ENCODE data around the gene DNAAF6.
"Not testable (repeated sequence)": the region's sequence is repeated elsewhere in the genome, so short reads cannot be mapped to it uniquely, and the experiment has no call there.

The DNAAF6 gene

GRCh38 chrX:107205770-107206696, at the start of gene DNAAF6, which contains the start of gene NUP62CL:
Gene DNAAF6, plus strand, starts transcription at chrX:107206611. Its CDS starts 6,265 bp downstream, at chrX:107212876.
Gene NUP62CL, minus strand, starts transcription at chrX:107206433. Its CDS starts 31,287 bp downstream, at chrX:107175146.
- H3K27ac ChIP-seq, result no peak within 1 kb of the TSS
- no peak for DNase-seq (ENCODE audit: low read depth, low spot score)

GRCh38 chrX:107157618-107158017, 48.8 kb upstream of the DNAAF6 start:
- not testable (repeated sequence) for DNase-seq (ENCODE audit: low read depth, low spot score); H3K27ac ChIP-seq

GRCh38 chrX:107167163-107167921, 39.1 kb upstream of the DNAAF6 start:
- no peak overlapping the region for H3K27ac ChIP-seq
- DNase-seq (ENCODE audit: low read depth, low spot score), result no peak

GRCh38 chrX:107168257-107168656, 38.2 kb upstream of the DNAAF6 start:
- no peak for DNase-seq (ENCODE audit: low read depth, low spot score)
- H3K27ac ChIP-seq, result no peak overlapping the region

- no peak for DNase-seq (ENCODE audit: low read depth, low spot score)
- no peak overlapping the region for H3K27ac ChIP-seq
Measured at GRCh38 chrX:107168712-107169111, 37.7 kb upstream of the DNAAF6 start.

- no peak for DNase-seq (ENCODE audit: low read depth, low spot score)
- H3K27ac ChIP-seq, result no peak overlapping the region
Measured at GRCh38 chrX:107171369-107172102, 34.9 kb upstream of the DNAAF6 start.

- no peak overlapping the region for H3K27ac ChIP-seq
- no peak for DNase-seq (ENCODE audit: low read depth, low spot score)
Measured at GRCh38 chrX:107197319-107197718, 9.1 kb upstream of the DNAAF6 start.

GRCh38 chrX:107198074-107198473, 8.3 kb upstream of the DNAAF6 start:
- not testable (repeated sequence) for DNase-seq (ENCODE audit: low read depth, low spot score); H3K27ac ChIP-seq

- DNase-seq (ENCODE audit: low read depth, low spot score), result no peak
- no peak overlapping the region for H3K27ac ChIP-seq
Measured at GRCh38 chrX:107199491-107199890, 6.9 kb upstream of the DNAAF6 start.

- no peak for DNase-seq (ENCODE audit: low read depth, low spot score)
- H3K27ac ChIP-seq, result no peak overlapping the region
Measured at GRCh38 chrX:107204068-107204605, 2.3 kb upstream of the DNAAF6 start.

GRCh38 chrX:107206697-107207065, 270 bp downstream of the DNAAF6 start:
- H3K27ac ChIP-seq, result no peak overlapping the region
- no peak for DNase-seq (ENCODE audit: low read depth, low spot score)

- no peak overlapping the region for H3K27ac ChIP-seq
- no peak for DNase-seq (ENCODE audit: low read depth, low spot score)
Measured at GRCh38 chrX:107207089-107207488, 678 bp downstream of the DNAAF6 start.

- DNase-seq (ENCODE audit: low read depth, low spot score), result no peak
- no peak overlapping the region for H3K27ac ChIP-seq
Measured at GRCh38 chrX:107207943-107208342, 1.5 kb downstream of the DNAAF6 start.

GRCh38 chrX:107213477-107213876, 7.1 kb downstream of the DNAAF6 start:
- DNase-seq (ENCODE audit: low read depth, low spot score), result no peak
- no peak overlapping the region for H3K27ac ChIP-seq

GRCh38 chrX:107226757-107227156, 20.3 kb downstream of the DNAAF6 start:
- no peak for DNase-seq (ENCODE audit: low read depth, low spot score)

GRCh38 chrX:107227780-107228485, 21.5 kb downstream of the DNAAF6 start:
- DNase-seq (ENCODE audit: low read depth, low spot score), result no peak

More at GRCh38 chrX:107226757-107227156, 20.3 kb downstream of the DNAAF6 start:
- no peak overlapping the region for H3K27ac ChIP-seq

GRCh38 chrX:107228486-107228819, 22.0 kb downstream of the DNAAF6 start:
- DNase-seq (ENCODE audit: low read depth, low spot score), result no peak
- no peak overlapping the region for H3K27ac ChIP-seq

More at GRCh38 chrX:107227780-107228485, 21.5 kb downstream of the DNAAF6 start:
- no peak overlapping the region for H3K27ac ChIP-seq

- no peak for DNase-seq (ENCODE audit: low read depth, low spot score)
Measured at GRCh38 chrX:107272431-107272921, 66.1 kb downstream of the DNAAF6 start.

GRCh38 chrX:107273795-107274194, 67.4 kb downstream of the DNAAF6 start:
- DNase-seq (ENCODE audit: low read depth, low spot score), result no peak
- no peak overlapping the region for H3K27ac ChIP-seq

More at GRCh38 chrX:107272431-107272921, 66.1 kb downstream of the DNAAF6 start:
- H3K27ac ChIP-seq, result no peak overlapping the region

All from epithelial cell of prostate (primary cell).